A549 (cell line): ENCODE data around the gene DHDH. TPM values are rescaled to one million over a fixed set of nuclear protein-coding genes. Genes with fewer than 3 reads are reported as not detected.
A peak's percentile ranks its signal among the peaks of the same experiment; 100 is the strongest.

Experiments used
- ATAC-seq, 2 experiments: fragments of 200-7000 bp in 1 of 2; fragments of >200 bp in 1 of 2; cut with Nextera tagmentation in 1 of 2; cut with Tn5 transposase in 1 of 2; 3 replicates each; pipeline versions ENCODE4 v1.8.0 to v1.9.1; 2018 to 2020; ENCODE audit warnings: mild to moderate bottlenecking in 1 of 2, moderate library complexity in 1 of 2
- CTCF ChIA-PET: fragments of 300-600 bp; sonication (Branson Sonifier 250); formaldehyde crosslinking; extraction: SDS; loops from one replicate; lab custom pipeline; 2021; ENCODE audit warnings: antibody characterized with exemption, inconsistent platforms; lab: Yijun Ruan, JAX
- POLR2A ChIA-PET: fragments of 350-600 bp; formaldehyde crosslinking; extraction: SDS; loops from one replicate; lab custom pipeline; 2021; ENCODE audit warnings: antibody characterized with exemption, inconsistent platforms; lab: Yijun Ruan, JAX
- DNase-seq, 2 experiments: peaks; one replicate each; pipeline versions ENCODE4 v3.0.0 to v3.0.0-alpha.2; 2011 to 2016; ENCODE audit warnings: low read depth in 1 of 2, low spot score in 1 of 2
- FAIRE-seq: peaks from 2 replicates; lab custom pipeline; 2011; peaks lifted over from hg19 to GRCh38; lab: Jason Lieb, UNC
- H3K27ac ChIP-seq, 2 experiments: fragments of >200 bp; sonication (Bioruptor Twin); formaldehyde crosslinking; 3 replicates each; pipeline ENCODE4 v1.5.1; 2016 to 2017
- H3K4me1 ChIP-seq: fragments of >200 bp; sonication (Bioruptor Twin); formaldehyde crosslinking; 3 replicates; pipeline ENCODE4 v1.6.1; 2016
- H3K4me2 ChIP-seq: fragments of >200 bp; sonication (Bioruptor Twin); formaldehyde crosslinking; 3 replicates; pipeline ENCODE4 v1.6.1; 2016
- H3K4me3 ChIP-seq: fragments of >200 bp; sonication (Bioruptor Twin); formaldehyde crosslinking; 3 replicates; pipeline ENCODE4 v1.5.1; 2016
- H3K9me3 ChIP-seq: fragments of >200 bp; sonication (Bioruptor Twin); formaldehyde crosslinking; 3 replicates; pipeline ENCODE4 v1.6.1; 2016
- CEBPB ChIP-seq, 2 experiments: fragments of >200 bp in 1 of 2; sonication (Bioruptor Twin) in 1 of 2; formaldehyde crosslinking in 1 of 2; IDR thresholded peaks; 2 replicates each; pipeline ENCODE4 v1.6.1; 2012 to 2016
- EHMT2 ChIP-seq: fragments of 200-600 bp; sonication (generic); IDR thresholded peaks from 2 replicates; pipeline ENCODE4 v1.6.1; 2016; ENCODE audit warnings: antibody characterized with exemption, low read depth, mild to moderate bottlenecking, moderate library complexity
- EP300 ChIP-seq, 2 experiments: fragments of >200 bp; sonication (Bioruptor Twin); formaldehyde crosslinking; IDR thresholded peaks; 2 replicates in 1 of 2; 3 replicates in 1 of 2; pipeline ENCODE4 v1.6.1; 2016 to 2017
- FOXS1 ChIP-seq: fragments of 250-450 bp; sonication (Bioruptor Pico); IDR thresholded peaks from 2 replicates; pipeline ENCODE4 v1.5.0; 2020; ENCODE audit warnings: mild to moderate bottlenecking, moderate library complexity
- HEYL ChIP-seq: fragments of 250-450 bp; sonication (Bioruptor Pico); IDR thresholded peaks from 2 replicates; pipeline ENCODE4 v1.8.0; 2021; ENCODE audit warnings: mild to moderate bottlenecking, moderate library complexity
- HOXA7 ChIP-seq: fragments of 250-450 bp; sonication (Bioruptor Pico); IDR thresholded peaks from 2 replicates; pipeline ENCODE4 v1.5.0; 2020; ENCODE audit warnings: mild to moderate bottlenecking, moderate library complexity
- HOXB5 ChIP-seq: fragments of 250-450 bp; sonication (Bioruptor Pico); IDR thresholded peaks from 2 replicates; pipeline ENCODE4 v1.5.0; 2020; ENCODE audit warnings: mild to moderate bottlenecking, moderate library complexity
- JUNB ChIP-seq: fragments of >200 bp; sonication (Bioruptor Twin); formaldehyde crosslinking; IDR thresholded peaks from 2 replicates; pipeline ENCODE4 v1.6.1; 2016
- KDM1A ChIP-seq: fragments of 200-600 bp; sonication (generic); IDR thresholded peaks from 2 replicates; pipeline ENCODE4 v1.6.1; 2016; ENCODE audit warnings: low read depth, mild to moderate bottlenecking
- MAFK ChIP-seq: fragments of 450-650 bp; IDR thresholded peaks from 2 replicates; pipeline ENCODE4 v1.6.1; 2014; ENCODE audit not compliant: partially characterized antibody
- MAZ ChIP-seq: fragments of 150-350 bp; IDR thresholded peaks from 2 replicates; pipeline ENCODE4 v1.6.1; 2014; ENCODE audit warnings: antibody characterized with exemption, low read depth, low read length, borderline replicate concordance
- NPAS2 ChIP-seq: fragments of 250-450 bp; sonication (Bioruptor Pico); IDR thresholded peaks from 2 replicates; pipeline ENCODE4 v1.8.0; 2022; ENCODE audit warnings: mild to moderate bottlenecking, moderate library complexity, borderline replicate concordance
- RAD21 ChIP-seq, 2 experiments: fragments of >200 bp in 1 of 2; sonication (Bioruptor Twin) in 1 of 2; formaldehyde crosslinking in 1 of 2; IDR thresholded peaks in 1 of 2; conservative IDR thresholded peaks in 1 of 2; 2 replicates in 1 of 2; 3 replicates in 1 of 2; pipeline ENCODE4 v1.6.1; 2012 to 2018; ENCODE audit warnings: inconsistent platforms in 1 of 2
- RNF2 ChIP-seq: fragments of 200-600 bp; sonication (generic); IDR thresholded peaks from 2 replicates; pipeline ENCODE4 v1.6.1; 2016; ENCODE audit warnings: low read depth, mild to moderate bottlenecking, antibody characterized with exemption, moderate library complexity, borderline replicate concordance
- WGBS: methylation state at CpG from one replicate; pipeline ENCODE4 v1.1.6; 2017; ENCODE audit errors: missing lambda C conversion rate; 5-methylcytosine and 5-hydroxymethylcytosine counted together
- polyA plus RNA-seq, 4 experiments: library from polyadenylated mRNA; depleted of rRNA in 3 of 4; stranded (reverse); fragments of >200 nt; fragmentation: RNase III in 1 of 4; extraction: RNeasy Plus Mini Kit Qiagen cat#74134 plus additional on column Dnase treatment in 1 of 4; gene quantifications; 2 replicates in 3 of 4; 3 replicates in 1 of 4; pipeline ENCODE4 v1.2.3, GENCODE V29; 2011 to 2017
- TF ChIP-seq, protein P1 (sequence below): fragments of >200 bp; sonication (Bioruptor Twin); formaldehyde crosslinking; IDR thresholded peaks from 3 replicates; pipeline ENCODE4 v1.5.1; 2016
- TF ChIP-seq, protein P2 (sequence below): IDR thresholded peaks from 2 replicates; pipeline ENCODE4 v1.6.1; 2012
- TF ChIP-seq, protein P3 (sequence below): fragments of 250-450 bp; sonication (Bioruptor Pico); IDR thresholded peaks from 2 replicates; pipeline ENCODE4 v1.5.0; 2021; ENCODE audit warnings: mild to moderate bottlenecking, moderate library complexity, borderline replicate concordance
- TF ChIP-seq, protein P4 (sequence below): fragments of 450-650 bp; IDR thresholded peaks from 2 replicates; pipeline ENCODE4 v1.6.1; 2014; ENCODE audit warnings: antibody characterized with exemption

The DHDH gene
- polyA plus RNA-seq, 2 of the 4 experiments (the other 2 are of a cell fraction): 0.78 to 1.2 TPM

DNA sequence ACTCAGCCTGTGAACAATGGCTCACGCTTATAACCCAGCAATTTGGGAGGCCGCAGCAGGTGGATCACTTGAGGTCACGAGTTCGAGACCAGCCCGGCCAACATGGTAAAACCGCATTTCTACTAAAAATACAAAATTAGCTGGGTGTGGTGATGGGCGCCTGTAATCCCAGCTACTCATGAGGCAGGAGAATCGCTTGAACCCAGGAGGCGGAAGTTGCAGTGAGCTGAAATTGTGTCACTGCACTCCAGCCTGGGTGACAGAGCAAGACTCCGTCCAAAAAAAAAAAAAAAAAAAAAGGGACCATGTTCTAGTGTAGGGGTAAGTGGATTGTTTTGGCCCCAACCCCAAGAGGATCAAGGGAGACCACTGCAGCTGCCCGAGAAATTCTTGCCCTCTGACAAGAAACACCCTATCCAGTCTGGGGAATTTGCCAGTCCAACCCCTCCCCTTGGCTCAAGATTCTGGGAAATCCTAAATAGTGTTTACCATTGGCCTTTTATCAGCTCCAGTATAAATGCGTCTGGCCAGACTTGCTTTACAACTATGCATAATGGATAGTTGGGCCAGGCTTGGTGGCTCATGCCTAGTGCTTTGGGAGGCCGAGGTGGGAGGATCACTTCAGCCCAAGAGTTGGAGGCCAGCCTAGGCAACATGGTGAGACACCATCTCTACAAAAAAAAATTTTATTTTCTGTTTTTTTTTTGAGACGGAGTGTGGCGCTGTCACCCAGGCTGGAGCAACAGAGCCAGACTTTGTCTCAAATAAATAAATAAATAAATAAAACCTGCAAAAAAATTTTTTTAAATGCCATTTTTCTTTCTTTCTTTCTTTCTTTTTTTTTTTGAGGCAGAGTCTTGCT, 5.1 kb upstream of the DHDH start:
- POLR2A ChIA-PET: interaction anchor here (0.6 to 1.3 kb wide), 4 partner anchors 26 to 1007 kb away, joined by 4 to 6 read pairs (median 6); partner anchors contain the start of gene TULP2
- CTCF ChIA-PET: interaction anchor here (0.7 to 1.5 kb wide), 4 partner anchors 12 to 141 kb away, joined by 3 to 6 read pairs (median 3); no protein-coding TSS in a partner anchor

DNA sequence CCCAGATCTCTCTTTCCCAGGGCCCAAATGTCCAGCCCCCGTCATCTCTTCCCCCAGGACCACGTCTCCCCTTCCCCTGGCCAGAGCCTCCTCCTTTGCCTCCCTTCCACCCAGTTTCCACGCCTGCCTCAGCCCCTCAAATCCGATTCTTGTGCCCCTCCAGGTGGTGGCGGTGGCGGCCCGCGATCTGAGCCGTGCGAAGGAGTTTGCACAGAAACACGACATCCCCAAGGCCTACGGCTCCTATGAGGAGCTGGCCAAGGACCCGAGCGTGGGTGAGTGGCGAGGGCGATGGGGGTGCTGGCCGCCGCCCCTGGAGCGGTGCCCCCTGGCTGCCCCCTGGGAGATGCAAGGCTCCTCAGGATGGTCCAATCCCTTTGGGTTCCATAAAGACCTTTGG, 1.3 kb downstream of the DHDH start:
- Histone ChIP-seq H3K4me1 (peaks cover 6% of the 10 kb centered on the region; the same call in 2 of the 3 replicates), H3K4me3 (no peak overlapping the region), H3K4me2 (no peak overlapping the region), H3K27ac (no peak overlapping the region), H3K9me3 (no peaks in the 10 kb centered on the region)
- DNase-seq: no peak
- CTCF ChIA-PET: interaction anchor here (1.3 to 2.5 kb wide), 4 partner anchors 10 to 36 kb away, joined by 3 to 9 read pairs (median 3); no protein-coding TSS in a partner anchor
- 90% methylated on average over 19 of the region's 19 CpGs for WGBS
- no peak for ATAC-seq
- POLR2A ChIA-PET: no interaction called here
- TF ChIP-seq RAD21 (conservative IDR thresholded peaks at IDR 0.05 in 1 of 2, IDR thresholded peaks at IDR 0.05 in 1 of 2): peak in 1 of 2 experiments; percentile 50; a peak in 2 of 5 replicates
- no peak for TF ChIP-seq HOXB5 (CRISPR knock-in tag)
- no peak for FAIRE-seq

More for the DNA sequence above, 5.1 kb upstream of the DHDH start:
- H3K4me2 ChIP-seq: no peak overlapping the region
- H3K4me1 ChIP-seq: peaks cover 47% of the 10 kb centered on the region
- no peak for TF ChIP-seq MAZ
- TF ChIP-seq KDM1A: no peak
- FAIRE-seq: no peak
- no peak for DNase-seq
- no peak overlapping the region for H3K4me3 ChIP-seq
- WGBS: 87% methylated on average over 15 of the region's 15 CpGs
- H3K27ac ChIP-seq: peak overlapping the region in 1 of 2 experiments; percentile 85; a peak in 4 of 6 replicates
- ATAC-seq: no peak
- no peaks in the 10 kb centered on the region for H3K9me3 ChIP-seq

DNA sequence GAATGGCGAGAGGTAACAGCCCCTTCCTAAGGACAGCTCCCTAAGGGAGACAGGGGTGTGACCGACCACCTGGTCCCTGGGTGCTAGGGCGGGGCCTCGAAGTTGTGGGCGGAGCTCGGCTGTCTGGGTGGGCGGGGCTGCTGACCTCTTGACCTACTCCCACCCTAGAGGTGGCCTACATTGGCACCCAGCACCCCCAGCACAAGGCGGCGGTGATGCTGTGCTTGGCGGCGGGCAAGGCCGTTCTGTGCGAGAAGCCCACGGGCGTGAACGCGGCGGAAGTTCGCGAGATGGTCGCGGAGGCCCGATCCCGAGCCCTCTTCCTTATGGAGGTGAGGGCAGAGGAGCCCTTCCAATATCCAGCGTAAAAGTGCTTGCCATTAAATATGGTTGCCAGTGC, 2.4 kb downstream of the DHDH start:
- no peak overlapping the region for H3K4me3 ChIP-seq
- ChIA-PET CTCF (interaction anchor here (1.3 to 2.5 kb wide), 4 partner anchors 11 to 35 kb away, joined by 3 to 9 read pairs (median 3); no protein-coding TSS in a partner anchor), POLR2A (no interaction called here)
- H3K4me1 ChIP-seq: peaks cover 6% of the 10 kb centered on the region; the same call in 2 of the 3 replicates
- H3K4me2 ChIP-seq: no peak overlapping the region
- no peak for ATAC-seq
- WGBS: 88% methylated on average over 25 of the region's 25 CpGs
- no peak for DNase-seq
- FAIRE-seq: no peak
- peaks cover 5% of the 10 kb centered on the region for H3K9me3 ChIP-seq
- H3K27ac ChIP-seq: no peak overlapping the region
- TF ChIP-seq HEYL (CRISPR knock-in tag) (no peak), EHMT2 (no peak), FOXS1 (CRISPR knock-in tag) (no peak), MAFK (no peak), RNF2 (no peak), EP300 (IDR thresholded peaks at IDR 0.05) (no peak), JUNB (no peak), NPAS2 (no peak), HOXA7 (CRISPR knock-in tag) (no peak), CEBPB (IDR thresholded peaks at IDR 0.05) (no peak)
- TF ChIP-seq, protein P1, sequence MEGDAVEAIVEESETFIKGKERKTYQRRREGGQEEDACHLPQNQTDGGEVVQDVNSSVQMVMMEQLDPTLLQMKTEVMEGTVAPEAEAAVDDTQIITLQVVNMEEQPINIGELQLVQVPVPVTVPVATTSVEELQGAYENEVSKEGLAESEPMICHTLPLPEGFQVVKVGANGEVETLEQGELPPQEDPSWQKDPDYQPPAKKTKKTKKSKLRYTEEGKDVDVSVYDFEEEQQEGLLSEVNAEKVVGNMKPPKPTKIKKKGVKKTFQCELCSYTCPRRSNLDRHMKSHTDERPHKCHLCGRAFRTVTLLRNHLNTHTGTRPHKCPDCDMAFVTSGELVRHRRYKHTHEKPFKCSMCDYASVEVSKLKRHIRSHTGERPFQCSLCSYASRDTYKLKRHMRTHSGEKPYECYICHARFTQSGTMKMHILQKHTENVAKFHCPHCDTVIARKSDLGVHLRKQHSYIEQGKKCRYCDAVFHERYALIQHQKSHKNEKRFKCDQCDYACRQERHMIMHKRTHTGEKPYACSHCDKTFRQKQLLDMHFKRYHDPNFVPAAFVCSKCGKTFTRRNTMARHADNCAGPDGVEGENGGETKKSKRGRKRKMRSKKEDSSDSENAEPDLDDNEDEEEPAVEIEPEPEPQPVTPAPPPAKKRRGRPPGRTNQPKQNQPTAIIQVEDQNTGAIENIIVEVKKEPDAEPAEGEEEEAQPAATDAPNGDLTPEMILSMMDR: no peak
- TF ChIP-seq, protein P2, sequence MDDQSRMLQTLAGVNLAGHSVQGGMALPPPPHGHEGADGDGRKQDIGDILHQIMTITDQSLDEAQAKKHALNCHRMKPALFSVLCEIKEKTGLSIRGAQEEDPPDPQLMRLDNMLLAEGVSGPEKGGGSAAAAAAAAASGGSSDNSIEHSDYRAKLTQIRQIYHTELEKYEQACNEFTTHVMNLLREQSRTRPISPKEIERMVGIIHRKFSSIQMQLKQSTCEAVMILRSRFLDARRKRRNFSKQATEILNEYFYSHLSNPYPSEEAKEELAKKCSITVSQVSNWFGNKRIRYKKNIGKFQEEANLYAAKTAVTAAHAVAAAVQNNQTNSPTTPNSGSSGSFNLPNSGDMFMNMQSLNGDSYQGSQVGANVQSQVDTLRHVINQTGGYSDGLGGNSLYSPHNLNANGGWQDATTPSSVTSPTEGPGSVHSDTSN: no peak
- TF ChIP-seq, protein P3, sequence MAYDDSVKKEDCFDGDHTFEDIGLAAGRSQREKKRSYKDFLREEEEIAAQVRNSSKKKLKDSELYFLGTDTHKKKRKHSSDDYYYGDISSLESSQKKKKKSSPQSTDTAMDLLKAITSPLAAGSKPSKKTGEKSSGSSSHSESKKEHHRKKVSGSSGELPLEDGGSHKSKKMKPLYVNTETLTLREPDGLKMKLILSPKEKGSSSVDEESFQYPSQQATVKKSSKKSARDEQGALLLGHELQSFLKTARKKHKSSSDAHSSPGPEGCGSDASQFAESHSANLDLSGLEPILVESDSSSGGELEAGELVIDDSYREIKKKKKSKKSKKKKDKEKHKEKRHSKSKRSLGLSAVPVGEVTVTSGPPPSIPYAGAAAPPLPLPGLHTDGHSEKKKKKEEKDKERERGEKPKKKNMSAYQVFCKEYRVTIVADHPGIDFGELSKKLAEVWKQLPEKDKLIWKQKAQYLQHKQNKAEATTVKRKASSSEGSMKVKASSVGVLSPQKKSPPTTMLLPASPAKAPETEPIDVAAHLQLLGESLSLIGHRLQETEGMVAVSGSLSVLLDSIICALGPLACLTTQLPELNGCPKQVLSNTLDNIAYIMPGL (CRISPR knock-in tag): no peak
- TF ChIP-seq, protein P4, sequence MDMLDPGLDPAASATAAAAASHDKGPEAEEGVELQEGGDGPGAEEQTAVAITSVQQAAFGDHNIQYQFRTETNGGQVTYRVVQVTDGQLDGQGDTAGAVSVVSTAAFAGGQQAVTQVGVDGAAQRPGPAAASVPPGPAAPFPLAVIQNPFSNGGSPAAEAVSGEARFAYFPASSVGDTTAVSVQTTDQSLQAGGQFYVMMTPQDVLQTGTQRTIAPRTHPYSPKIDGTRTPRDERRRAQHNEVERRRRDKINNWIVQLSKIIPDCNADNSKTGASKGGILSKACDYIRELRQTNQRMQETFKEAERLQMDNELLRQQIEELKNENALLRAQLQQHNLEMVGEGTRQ: no peak
